MCF 10A (cell line): Measurements from ENCODE around the gene KCNA10. TPM values are rescaled to one million over a fixed set of nuclear protein-coding genes. Genes with fewer than 3 reads are reported as not detected.

ENCODE experiments used
- BruUV-seq: library from RNA; stranded (reverse); fragments of 400-500 nt; replicated peaks from 2 replicates; lab custom pipeline; 2021; lab: Mats Ljungman, UMichigan
- CTCF ChIA-PET: fragments of 300-600 bp; sonication (Branson Sonifier 250); formaldehyde crosslinking; extraction: SDS; loops from one replicate; lab custom pipeline; 2021; ENCODE audit warnings: antibody characterized with exemption, inconsistent platforms; lab: Yijun Ruan, JAX
- POLR2A ChIA-PET: fragments of 300-600, 350-650 bp; sonication (Branson Sonifier 250); formaldehyde crosslinking; extraction: SDS; loops from one replicate; lab custom pipeline; 2020; ENCODE audit warnings: antibody characterized with exemption, inconsistent platforms; lab: Yijun Ruan, JAX
- DNase-seq: peaks from one replicate; pipeline ENCODE4 v3.0.0-alpha.2; 2018; ENCODE audit not compliant: unreplicated experiment
- H3K27ac Mint-ChIP-seq: one replicate; pipeline ENCODE4 v1.8.0; 2022; ENCODE audit warnings: mild to moderate bottlenecking, low read depth, mixed read lengths; ENCODE audit not compliant: unreplicated experiment
- H3K27me3 Mint-ChIP-seq: one replicate; pipeline ENCODE4 v1.8.0; 2022; ENCODE audit warnings: mixed read lengths; ENCODE audit not compliant: insufficient read depth, unreplicated experiment
- H3K36me3 Mint-ChIP-seq: one replicate; pipeline ENCODE4 v1.8.0; 2022; ENCODE audit warnings: mild to moderate bottlenecking, moderate library complexity, mixed read lengths; ENCODE audit not compliant: insufficient read depth, unreplicated experiment
- H3K4me1 Mint-ChIP-seq: one replicate; pipeline ENCODE4 v1.8.0; 2022; ENCODE audit warnings: mixed read lengths; ENCODE audit not compliant: insufficient read depth, unreplicated experiment
- H3K4me3 Mint-ChIP-seq: one replicate; pipeline ENCODE4 v1.8.0; 2022; ENCODE audit warnings: mild to moderate bottlenecking, moderate library complexity, mixed read lengths; ENCODE audit not compliant: unreplicated experiment
- H3K9me3 Mint-ChIP-seq: one replicate; pipeline ENCODE4 v1.8.0; 2022; ENCODE audit warnings: mixed read lengths; ENCODE audit not compliant: unreplicated experiment
- intact Hi-C: fragments of 100-400 bp; cut with micrococcal nuclease; formaldehyde crosslinking; loops from 2 replicates; pipeline ENCODE4 v1.14.1; 2022
- total RNA-seq: library from RNA; stranded (reverse); gene quantifications from 2 replicates; pipeline ENCODE4 v1.2.3, GENCODE V29; 2022
- TF ChIP-seq, protein P1 (sequence below): fragments of 200-600 bp; IDR thresholded peaks from one replicate; pipeline ENCODE4 v1.8.0; 2022; ENCODE audit warnings: antibody characterized with exemption, mild to moderate bottlenecking; ENCODE audit not compliant: unreplicated experiment

Gene KCNA10
- total RNA-seq, 1 experiment from 2014 or later, result not detected

DNA sequence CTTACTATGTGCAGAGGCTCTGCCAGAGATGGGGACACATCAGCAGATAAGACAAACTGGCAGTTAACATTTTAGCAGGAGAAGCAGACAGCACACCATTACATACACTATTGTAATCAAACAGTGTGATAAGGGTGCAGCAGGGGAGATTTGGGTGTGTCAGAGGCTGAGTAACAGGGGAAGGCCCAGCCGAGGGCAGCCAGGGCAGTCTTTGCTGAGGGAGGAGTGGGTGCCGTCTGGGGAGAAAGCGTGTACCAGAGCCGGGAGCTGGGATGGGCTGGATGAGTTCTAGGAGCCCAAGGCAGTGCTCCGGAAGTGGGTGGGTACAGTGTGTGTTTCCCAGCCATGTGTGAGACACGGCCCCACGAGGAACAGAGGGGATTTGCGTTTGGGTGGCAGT lies 31.2 kb downstream of the KCNA10 start:
- H3K9me3 Mint-ChIP-seq, result no peaks in the 10 kb centered on the region
- H3K27me3 Mint-ChIP-seq, result peaks cover 15% of the 10 kb centered on the region
- POLR2A ChIA-PET, result no interaction called here
- CTCF ChIA-PET, result interaction anchor here (12.6 kb wide), 1 partner anchor 8 kb away, joined by 123 read pairs; no protein-coding TSS in a partner anchor
- H3K36me3 Mint-ChIP-seq, result no peaks in the 10 kb centered on the region
- no TSS peak for BruUV-seq
- DNase-seq, result no peak
- no peak overlapping the region for H3K4me3 Mint-ChIP-seq
- intact Hi-C loops, result no loop called here
- peaks cover 7% of the 10 kb centered on the region for H3K4me1 Mint-ChIP-seq
- TF ChIP-seq, protein P1, sequence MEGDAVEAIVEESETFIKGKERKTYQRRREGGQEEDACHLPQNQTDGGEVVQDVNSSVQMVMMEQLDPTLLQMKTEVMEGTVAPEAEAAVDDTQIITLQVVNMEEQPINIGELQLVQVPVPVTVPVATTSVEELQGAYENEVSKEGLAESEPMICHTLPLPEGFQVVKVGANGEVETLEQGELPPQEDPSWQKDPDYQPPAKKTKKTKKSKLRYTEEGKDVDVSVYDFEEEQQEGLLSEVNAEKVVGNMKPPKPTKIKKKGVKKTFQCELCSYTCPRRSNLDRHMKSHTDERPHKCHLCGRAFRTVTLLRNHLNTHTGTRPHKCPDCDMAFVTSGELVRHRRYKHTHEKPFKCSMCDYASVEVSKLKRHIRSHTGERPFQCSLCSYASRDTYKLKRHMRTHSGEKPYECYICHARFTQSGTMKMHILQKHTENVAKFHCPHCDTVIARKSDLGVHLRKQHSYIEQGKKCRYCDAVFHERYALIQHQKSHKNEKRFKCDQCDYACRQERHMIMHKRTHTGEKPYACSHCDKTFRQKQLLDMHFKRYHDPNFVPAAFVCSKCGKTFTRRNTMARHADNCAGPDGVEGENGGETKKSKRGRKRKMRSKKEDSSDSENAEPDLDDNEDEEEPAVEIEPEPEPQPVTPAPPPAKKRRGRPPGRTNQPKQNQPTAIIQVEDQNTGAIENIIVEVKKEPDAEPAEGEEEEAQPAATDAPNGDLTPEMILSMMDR, result no peak
- no peak overlapping the region for H3K27ac Mint-ChIP-seq

DNA sequence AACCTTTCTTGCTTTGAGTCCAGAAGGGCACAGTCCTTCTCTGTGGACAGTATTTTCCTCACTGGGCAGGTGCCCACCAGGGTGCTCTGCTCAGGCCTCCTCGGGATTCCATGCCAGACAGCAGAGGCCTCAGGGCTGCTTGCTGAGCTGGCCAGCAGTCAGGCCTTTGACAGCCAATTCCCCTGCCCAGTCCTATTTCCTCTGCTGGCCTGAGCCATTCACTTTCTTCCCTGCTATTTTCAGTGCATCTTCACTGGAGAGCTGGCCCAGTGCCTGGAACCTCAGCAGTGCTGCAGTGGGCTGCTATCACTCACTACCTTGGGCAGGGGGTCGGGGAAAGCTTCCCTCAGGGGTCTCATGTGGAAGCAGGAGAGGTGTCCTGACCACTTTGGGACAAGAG lies 33.2 kb downstream of the KCNA10 start:
- no peak for DNase-seq
- H3K4me3 Mint-ChIP-seq, result no peak overlapping the region
- H3K27me3 Mint-ChIP-seq, result peaks cover 26% of the 10 kb centered on the region
- H3K27ac Mint-ChIP-seq, result no peak overlapping the region
- H3K36me3 Mint-ChIP-seq, result no peaks in the 10 kb centered on the region
- H3K4me1 Mint-ChIP-seq, result peaks cover 7% of the 10 kb centered on the region
- TF ChIP-seq, protein P1, result no peak
- BruUV-seq, result no TSS peak
- no peaks in the 10 kb centered on the region for H3K9me3 Mint-ChIP-seq
- ChIA-PET CTCF (interaction anchor here (1.0 to 12.6 kb wide), 2 partner anchors 10 to 12 kb away, joined by 3 to 123 read pairs; no protein-coding TSS in a partner anchor), POLR2A (no interaction called here)
- intact Hi-C loops, result no loop called here

DNA sequence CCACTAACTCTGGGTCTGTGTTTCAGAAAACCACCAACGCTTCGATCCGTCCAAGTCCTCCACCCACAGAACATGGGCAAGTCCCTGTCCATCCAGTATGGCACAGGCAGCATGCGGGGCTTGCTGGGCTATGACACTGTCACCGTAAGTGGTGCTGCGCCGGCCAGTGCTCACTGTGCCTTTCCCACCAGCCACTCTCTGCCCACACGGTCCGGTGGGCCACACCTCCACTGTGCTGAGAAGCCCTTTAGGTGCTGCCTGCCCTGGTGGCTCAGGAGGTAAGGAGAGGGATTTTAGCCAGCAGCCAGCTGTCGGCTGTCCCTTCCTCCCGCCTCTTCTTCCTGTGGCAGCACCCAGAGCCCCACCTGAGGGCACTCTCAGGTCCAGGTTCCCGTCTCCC lies 34.2 kb downstream of the KCNA10 start:
- H3K4me1 Mint-ChIP-seq, result peaks cover 7% of the 10 kb centered on the region
- CTCF ChIA-PET, result interaction anchor here (1.0 to 12.6 kb wide), 2 partner anchors 11 to 12 kb away, joined by 3 to 123 read pairs; no protein-coding TSS in a partner anchor
- H3K27ac Mint-ChIP-seq, result no peak overlapping the region
- no peaks in the 10 kb centered on the region for H3K9me3 Mint-ChIP-seq
- intact Hi-C loops, result no loop called here
- no peak overlapping the region for H3K4me3 Mint-ChIP-seq
- DNase-seq, result no peak
- no peaks in the 10 kb centered on the region for H3K36me3 Mint-ChIP-seq
- POLR2A ChIA-PET, result no interaction called here
- no TSS peak for BruUV-seq
- peaks cover 26% of the 10 kb centered on the region for H3K27me3 Mint-ChIP-seq
- TF ChIP-seq, protein P1, result no peak

DNA sequence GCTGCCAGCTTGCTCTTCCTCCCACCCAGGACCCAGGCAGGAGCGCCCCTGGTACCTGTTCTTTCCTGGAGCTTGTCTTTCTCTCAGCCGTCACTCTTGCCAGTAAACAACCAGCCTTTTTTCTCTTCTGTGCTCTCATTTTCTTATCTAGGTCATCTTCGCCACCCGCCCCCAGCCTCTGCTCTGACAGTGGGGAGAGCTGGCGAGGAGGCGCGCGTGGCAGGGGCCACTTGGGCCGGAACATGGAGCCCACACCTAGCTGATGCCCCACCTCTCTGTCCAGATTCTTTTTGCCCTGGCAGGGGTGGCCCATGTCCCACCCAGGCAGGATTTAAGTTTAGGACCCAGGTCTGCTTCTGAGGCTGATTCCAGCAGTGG lies 35.7 kb downstream of the KCNA10 start:
- H3K27me3 Mint-ChIP-seq, result peaks cover 26% of the 10 kb centered on the region
- H3K36me3 Mint-ChIP-seq, result no peaks in the 10 kb centered on the region

More for the DNA sequence above, 35.7 kb downstream of the KCNA10 start:
- TF ChIP-seq, protein P1, result no peak
- BruUV-seq, result no TSS peak
- Mint-ChIP-seq H3K4me3 (no peak overlapping the region), H3K9me3 (no peaks in the 10 kb centered on the region), H3K4me1 (peaks cover 7% of the 10 kb centered on the region), H3K27ac (no peak overlapping the region)
- POLR2A ChIA-PET, result interaction anchor here (0.6 kb wide), 1 partner anchor 1462 kb away, joined by 3 read pairs; no protein-coding TSS in a partner anchor
- CTCF ChIA-PET, result interaction anchor here (0.7 to 12.6 kb wide), 2 partner anchors 13 to 281 kb away, joined by 3 to 123 read pairs; no protein-coding TSS in a partner anchor
- no peak for DNase-seq
- intact Hi-C loops, result no loop called here
